ENCODE data around the gene ILF3.

DNA sequence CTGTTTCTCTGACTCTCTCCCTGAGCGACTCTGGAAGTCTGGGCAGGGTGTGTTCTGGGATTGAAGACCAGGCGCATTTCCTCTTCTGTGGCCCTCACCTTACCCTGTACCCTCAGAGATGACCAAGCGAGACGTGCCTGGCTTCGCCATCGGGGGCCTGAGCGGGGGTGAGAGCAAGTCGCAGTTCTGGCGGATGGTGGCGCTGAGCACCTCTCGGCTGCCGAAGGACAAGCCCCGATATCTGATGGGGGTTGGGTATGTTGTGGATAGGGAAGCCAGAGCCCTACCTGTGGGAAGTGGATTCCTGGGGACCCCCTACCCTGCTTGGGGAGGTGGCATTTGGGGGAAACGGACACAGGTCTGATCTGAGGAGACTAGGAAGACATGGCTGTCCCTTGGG, 57.9 kb downstream of the ILF3 start:
- TF ChIP-seq, protein P1, sequence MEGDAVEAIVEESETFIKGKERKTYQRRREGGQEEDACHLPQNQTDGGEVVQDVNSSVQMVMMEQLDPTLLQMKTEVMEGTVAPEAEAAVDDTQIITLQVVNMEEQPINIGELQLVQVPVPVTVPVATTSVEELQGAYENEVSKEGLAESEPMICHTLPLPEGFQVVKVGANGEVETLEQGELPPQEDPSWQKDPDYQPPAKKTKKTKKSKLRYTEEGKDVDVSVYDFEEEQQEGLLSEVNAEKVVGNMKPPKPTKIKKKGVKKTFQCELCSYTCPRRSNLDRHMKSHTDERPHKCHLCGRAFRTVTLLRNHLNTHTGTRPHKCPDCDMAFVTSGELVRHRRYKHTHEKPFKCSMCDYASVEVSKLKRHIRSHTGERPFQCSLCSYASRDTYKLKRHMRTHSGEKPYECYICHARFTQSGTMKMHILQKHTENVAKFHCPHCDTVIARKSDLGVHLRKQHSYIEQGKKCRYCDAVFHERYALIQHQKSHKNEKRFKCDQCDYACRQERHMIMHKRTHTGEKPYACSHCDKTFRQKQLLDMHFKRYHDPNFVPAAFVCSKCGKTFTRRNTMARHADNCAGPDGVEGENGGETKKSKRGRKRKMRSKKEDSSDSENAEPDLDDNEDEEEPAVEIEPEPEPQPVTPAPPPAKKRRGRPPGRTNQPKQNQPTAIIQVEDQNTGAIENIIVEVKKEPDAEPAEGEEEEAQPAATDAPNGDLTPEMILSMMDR (IDR thresholded peaks at IDR 0.05; ENCODE audit: low read depth, low read length, poor library complexity, severe bottlenecking) = no peak
- no peak for TF ChIP-seq EZH2phosphoT487 (IDR thresholded peaks at IDR 0.05; ENCODE audit: borderline replicate concordance, low read length)
